Measurements from ENCODE around the gene GPR137B.

The GPR137B gene

DNA sequence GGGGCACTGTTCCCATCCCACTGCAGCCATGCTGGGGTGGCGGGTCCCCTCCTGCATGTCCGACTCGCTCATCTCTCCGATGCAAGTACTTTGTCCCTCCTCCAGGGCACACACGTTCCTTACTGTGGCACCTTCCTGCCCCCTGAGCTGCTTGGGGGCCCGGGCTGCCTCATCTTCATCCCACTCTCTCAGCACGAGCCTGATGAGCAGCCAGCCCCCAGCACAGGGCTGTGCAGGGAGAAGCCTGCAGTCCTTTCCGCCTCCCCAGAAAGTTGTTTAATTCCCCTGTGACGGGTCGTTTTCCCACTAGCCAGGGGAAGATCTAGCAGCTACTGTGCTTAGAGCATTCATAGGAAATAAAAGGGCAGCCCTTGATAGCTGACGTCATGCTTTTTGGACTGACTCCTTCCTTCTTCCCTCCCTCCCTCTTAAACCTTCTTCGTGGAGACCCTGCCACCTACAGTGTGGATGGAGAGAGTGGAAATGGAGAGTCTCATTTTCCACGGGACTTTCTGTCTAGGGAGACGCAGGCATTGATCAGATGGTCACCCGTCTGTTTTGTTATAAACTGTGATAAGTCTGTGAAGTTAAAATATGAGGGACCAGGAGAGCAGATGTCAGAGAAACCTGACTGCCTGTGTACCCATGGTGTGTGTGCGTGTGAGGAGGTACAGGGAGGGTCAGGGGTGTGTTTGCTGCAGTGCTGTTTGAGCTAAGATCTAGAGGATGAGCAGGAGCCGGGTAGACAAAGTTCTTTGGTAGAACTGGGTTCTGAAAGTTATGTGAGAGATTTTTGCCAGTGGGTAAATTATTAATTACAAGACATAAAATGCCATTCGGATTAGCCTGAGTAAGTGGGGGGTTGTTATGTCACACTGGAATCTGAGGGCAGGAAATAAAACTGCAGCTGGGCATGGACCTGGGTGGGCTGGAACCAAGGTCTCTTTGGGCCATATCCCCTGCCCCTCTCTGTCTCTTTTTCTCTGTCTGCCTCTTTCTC is 34.3 kb downstream of the GPR137B start:
- H3K4me3 ChIP-seq (ENCODE audit: low read depth, low read length) = no peak overlapping the region
- peaks cover 17 to 20% of the 10 kb centered on the region in 2 experiments for H3K36me3 ChIP-seq (ENCODE audit: control insufficient read depth in 2 of 2, insufficient read depth in 1 of 2, low read length in 2 of 2)
- no peaks in the 10 kb centered on the region for H3K9me3 ChIP-seq (ENCODE audit: control insufficient read depth, insufficient read depth, low read depth, low read length)
- POLR2A ChIA-PET = no interaction called here
- TF ChIP-seq ZNF830 (tag by site-specific recombination; IDR thresholded peaks at IDR 0.05; ENCODE audit: low read depth) (no peak), ZNF558 (tag by site-specific recombination; IDR thresholded peaks at IDR 0.05) (no peak), ZNF664 (tag by site-specific recombination; IDR thresholded peaks at IDR 0.05) (no peak), ZNF510 (tag by site-specific recombination; IDR thresholded peaks at IDR 0.05; ENCODE audit: insufficient replicate concordance) (no peak), ZBTB48 (tag by site-specific recombination; IDR thresholded peaks at IDR 0.05) (0 out of 2 replicates have a peak, but pooled peaks have one; percentile 22), SP3 (tag by site-specific recombination; IDR thresholded peaks at IDR 0.05) (no peak), ZBTB21 (tag by site-specific recombination; IDR thresholded peaks at IDR 0.05) (peak; percentile 41; the same call in 1 of the 2 replicates), ZXDB (tag by site-specific recombination; IDR thresholded peaks at IDR 0.05) (no peak), ZNF629 (tag by site-specific recombination; IDR thresholded peaks at IDR 0.05) (peak; percentile 45; the same call in 1 of the 2 replicates), ZNF16 (tag by site-specific recombination; IDR thresholded peaks at IDR 0.05; ENCODE audit: low read depth) (peak; percentile 36; the same call in 1 of the 2 replicates), ZNF473 (tag by site-specific recombination; IDR thresholded peaks at IDR 0.05) (no peak), ZNF248 (tag by site-specific recombination; IDR thresholded peaks at IDR 0.05) (no peak), ZBTB17 (tag by site-specific recombination; IDR thresholded peaks at IDR 0.05) (peak; percentile 28; the same call in 1 of the 2 replicates), PRDM1 (tag by site-specific recombination; IDR thresholded peaks at IDR 0.05) (peak; percentile 46; the same call in 1 of the 2 replicates)
- TF ChIP-seq, protein P1, sequence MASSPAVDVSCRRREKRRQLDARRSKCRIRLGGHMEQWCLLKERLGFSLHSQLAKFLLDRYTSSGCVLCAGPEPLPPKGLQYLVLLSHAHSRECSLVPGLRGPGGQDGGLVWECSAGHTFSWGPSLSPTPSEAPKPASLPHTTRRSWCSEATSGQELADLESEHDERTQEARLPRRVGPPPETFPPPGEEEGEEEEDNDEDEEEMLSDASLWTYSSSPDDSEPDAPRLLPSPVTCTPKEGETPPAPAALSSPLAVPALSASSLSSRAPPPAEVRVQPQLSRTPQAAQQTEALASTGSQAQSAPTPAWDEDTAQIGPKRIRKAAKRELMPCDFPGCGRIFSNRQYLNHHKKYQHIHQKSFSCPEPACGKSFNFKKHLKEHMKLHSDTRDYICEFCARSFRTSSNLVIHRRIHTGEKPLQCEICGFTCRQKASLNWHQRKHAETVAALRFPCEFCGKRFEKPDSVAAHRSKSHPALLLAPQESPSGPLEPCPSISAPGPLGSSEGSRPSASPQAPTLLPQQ (tag by site-specific recombination; IDR thresholded peaks at IDR 0.05) = peak; percentile 50; the same call in 1 of the 2 replicates
- TF ChIP-seq, protein P2, sequence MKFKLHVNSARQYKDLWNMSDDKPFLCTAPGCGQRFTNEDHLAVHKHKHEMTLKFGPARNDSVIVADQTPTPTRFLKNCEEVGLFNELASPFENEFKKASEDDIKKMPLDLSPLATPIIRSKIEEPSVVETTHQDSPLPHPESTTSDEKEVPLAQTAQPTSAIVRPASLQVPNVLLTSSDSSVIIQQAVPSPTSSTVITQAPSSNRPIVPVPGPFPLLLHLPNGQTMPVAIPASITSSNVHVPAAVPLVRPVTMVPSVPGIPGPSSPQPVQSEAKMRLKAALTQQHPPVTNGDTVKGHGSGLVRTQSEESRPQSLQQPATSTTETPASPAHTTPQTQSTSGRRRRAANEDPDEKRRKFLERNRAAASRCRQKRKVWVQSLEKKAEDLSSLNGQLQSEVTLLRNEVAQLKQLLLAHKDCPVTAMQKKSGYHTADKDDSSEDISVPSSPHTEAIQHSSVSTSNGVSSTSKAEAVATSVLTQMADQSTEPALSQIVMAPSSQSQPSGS (tag by site-specific recombination; IDR thresholded peaks at IDR 0.05; ENCODE audit: low read depth) = peak; percentile 96
- TF ChIP-seq, protein P3, sequence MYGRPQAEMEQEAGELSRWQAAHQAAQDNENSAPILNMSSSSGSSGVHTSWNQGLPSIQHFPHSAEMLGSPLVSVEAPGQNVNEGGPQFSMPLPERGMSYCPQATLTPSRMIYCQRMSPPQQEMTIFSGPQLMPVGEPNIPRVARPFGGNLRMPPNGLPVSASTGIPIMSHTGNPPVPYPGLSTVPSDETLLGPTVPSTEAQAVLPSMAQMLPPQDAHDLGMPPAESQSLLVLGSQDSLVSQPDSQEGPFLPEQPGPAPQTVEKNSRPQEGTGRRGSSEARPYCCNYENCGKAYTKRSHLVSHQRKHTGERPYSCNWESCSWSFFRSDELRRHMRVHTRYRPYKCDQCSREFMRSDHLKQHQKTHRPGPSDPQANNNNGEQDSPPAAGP (tag by site-specific recombination; IDR thresholded peaks at IDR 0.05) = peak; percentile 35; the same call in 1 of the 2 replicates
- TF ChIP-seq, protein P4, sequence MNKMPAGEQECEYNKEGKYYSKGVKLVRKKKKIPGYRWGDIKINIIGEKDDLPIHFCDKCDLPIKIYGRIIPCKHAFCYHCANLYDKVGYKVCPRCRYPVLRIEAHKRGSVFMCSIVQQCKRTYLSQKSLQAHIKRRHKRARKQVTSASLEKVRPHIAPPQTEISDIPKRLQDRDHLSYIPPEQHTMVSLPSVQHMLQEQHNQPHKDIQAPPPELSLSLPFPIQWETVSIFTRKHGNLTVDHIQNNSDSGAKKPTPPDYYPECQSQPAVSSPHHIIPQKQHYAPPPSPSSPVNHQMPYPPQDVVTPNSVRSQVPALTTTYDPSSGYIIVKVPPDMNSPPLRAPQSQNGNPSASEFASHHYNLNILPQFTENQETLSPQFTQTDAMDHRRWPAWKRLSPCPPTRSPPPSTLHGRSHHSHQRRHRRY (tag by site-specific recombination; IDR thresholded peaks at IDR 0.05) = no peak
- TF ChIP-seq, protein P5, sequence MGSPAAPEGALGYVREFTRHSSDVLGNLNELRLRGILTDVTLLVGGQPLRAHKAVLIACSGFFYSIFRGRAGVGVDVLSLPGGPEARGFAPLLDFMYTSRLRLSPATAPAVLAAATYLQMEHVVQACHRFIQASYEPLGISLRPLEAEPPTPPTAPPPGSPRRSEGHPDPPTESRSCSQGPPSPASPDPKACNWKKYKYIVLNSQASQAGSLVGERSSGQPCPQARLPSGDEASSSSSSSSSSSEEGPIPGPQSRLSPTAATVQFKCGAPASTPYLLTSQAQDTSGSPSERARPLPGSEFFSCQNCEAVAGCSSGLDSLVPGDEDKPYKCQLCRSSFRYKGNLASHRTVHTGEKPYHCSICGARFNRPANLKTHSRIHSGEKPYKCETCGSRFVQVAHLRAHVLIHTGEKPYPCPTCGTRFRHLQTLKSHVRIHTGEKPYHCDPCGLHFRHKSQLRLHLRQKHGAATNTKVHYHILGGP (tag by site-specific recombination; IDR thresholded peaks at IDR 0.05) = no peak
- TF ChIP-seq, protein P6, sequence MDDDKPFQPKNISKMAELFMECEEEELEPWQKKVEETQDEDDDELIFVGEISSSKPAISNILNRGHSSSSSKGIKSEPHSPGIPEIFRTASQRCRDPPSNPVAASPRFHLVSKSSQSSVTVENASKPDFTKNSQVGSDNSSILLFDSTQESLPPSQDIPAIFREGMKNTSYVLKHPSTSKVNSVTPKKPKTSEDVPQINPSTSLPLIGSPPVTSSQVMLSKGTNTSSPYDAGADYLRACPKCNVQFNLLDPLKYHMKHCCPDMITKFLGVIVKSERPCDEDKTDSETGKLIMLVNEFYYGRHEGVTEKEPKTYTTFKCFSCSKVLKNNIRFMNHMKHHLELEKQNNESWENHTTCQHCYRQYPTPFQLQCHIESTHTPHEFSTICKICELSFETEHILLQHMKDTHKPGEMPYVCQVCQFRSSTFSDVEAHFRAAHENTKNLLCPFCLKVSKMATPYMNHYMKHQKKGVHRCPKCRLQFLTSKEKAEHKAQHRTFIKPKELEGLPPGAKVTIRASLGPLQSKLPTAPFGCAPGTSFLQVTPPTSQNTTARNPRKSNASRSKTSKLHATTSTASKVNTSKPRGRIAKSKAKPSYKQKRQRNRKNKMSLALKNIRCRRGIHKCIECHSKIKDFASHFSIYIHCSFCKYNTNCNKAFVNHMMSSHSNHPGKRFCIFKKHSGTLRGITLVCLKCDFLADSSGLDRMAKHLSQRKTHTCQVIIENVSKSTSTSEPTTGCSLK (tag by site-specific recombination; IDR thresholded peaks at IDR 0.05) = no peak
- H3K27ac ChIP-seq (ENCODE audit: extremely low read depth, low read depth, low read length) = no peak overlapping the region
- H3K4me1 ChIP-seq (ENCODE audit: control insufficient read depth, insufficient read depth, low read length) = no peaks in the 10 kb centered on the region
- CTCF ChIA-PET = interaction anchor here (0.6 to 1.4 kb wide), 3 partner anchors 52 to 69 kb away, joined by 3 to 4 read pairs (median 3); no protein-coding TSS in a partner anchor
